Stimulated activated CD8-positive, alpha-beta memory T cell treated with anti-CD3 and anti-CD28 coated beads, Interleukin-7, amount 100 ng/mL, for 48 hours (primary cell): ENCODE data around the gene CRY2.

Source experiments
- DNase-seq, 2 donors: peaks; one replicate each; pipeline ENCODE4 v3.0.0-alpha.2; 2020; ENCODE audit warnings: low read depth in 1 of 2; ENCODE audit errors: extremely low read depth in 1 of 2

Gene CRY2

GRCh38 chr11:45917286-45917622 lies 70.0 kb downstream of the CRY2 start:
- no peak for DNase-seq

- DNase-seq = peak; percentile 88 to 95
These were observed 70.5 kb downstream of the CRY2 start, which contains the start of gene PEX16 for GRCh38 chr11:45917623-45918330. Gene PEX16 (minus strand): TSS chr11:45917877. CDS start chr11:45917811, 66 bp downstream.

- DNase-seq = peak; percentile 40 to 60
These were observed 71.2 kb downstream of the CRY2 start for GRCh38 chr11:45918331-45918941.

- no peak for DNase-seq
These were observed 71.8 kb downstream of the CRY2 start for GRCh38 chr11:45918962-45919675.

GRCh38 chr11:45919806-45920530 lies 72.7 kb downstream of the CRY2 start:
- DNase-seq = no peak

- DNase-seq = no peak
These were observed 73.5 kb downstream of the CRY2 start for GRCh38 chr11:45920531-45921477.

GRCh38 chr11:45921561-45922424 lies 74.5 kb downstream of the CRY2 start:
- no peak for DNase-seq

GRCh38 chr11:45922425-45923082 lies 75.3 kb downstream of the CRY2 start, which contains the start of gene LARGE2:
Gene LARGE2 (plus strand): TSS chr11:45922656. CDS start chr11:45922883, 227 bp downstream.
- no peak for DNase-seq

- no peak for DNase-seq
These were observed 77.0 kb downstream of the CRY2 start for GRCh38 chr11:45924036-45924915.

- no peak for DNase-seq
These were observed 77.7 kb downstream of the CRY2 start for GRCh38 chr11:45924927-45925326.

- no peak for DNase-seq
These were observed 78.3 kb downstream of the CRY2 start for GRCh38 chr11:45925550-45925949.

GRCh38 chr11:45926001-45926401 lies 78.7 kb downstream of the CRY2 start:
- no peak for DNase-seq

GRCh38 chr11:45926536-45927331 lies 79.5 kb downstream of the CRY2 start:
- no peak for DNase-seq

- DNase-seq = no peak
These were observed 80.0 kb downstream of the CRY2 start for GRCh38 chr11:45927332-45927683.

GRCh38 chr11:45927684-45928413 lies 80.6 kb downstream of the CRY2 start:
- no peak for DNase-seq

GRCh38 chr11:45928535-45929215 lies 81.4 kb downstream of the CRY2 start:
- DNase-seq = no peak
